K562 (cell line): Measurements from ENCODE around the gene POMGNT1.
"Not testable (repeated sequence)": the region's sequence is repeated elsewhere in the genome, so short reads cannot be mapped to it uniquely, and the experiment has no call there.

Experiments
- BRF2 ChIP-seq: IDR thresholded peaks from 3 replicates; pipeline ENCODE4 v1.6.1; 2011; ENCODE audit warnings: borderline replicate concordance, mild to moderate bottlenecking; ENCODE audit not compliant: insufficient read length, insufficient read depth
- ESRRA ChIP-seq: fragments of 450-650 bp; IDR thresholded peaks from 2 replicates; pipeline ENCODE4 v1.6.1; 2014; ENCODE audit warnings: low read depth, mild to moderate bottlenecking, moderate library complexity, borderline replicate concordance
- KLF10 ChIP-seq: fragments of 250-450 bp; sonication (Bioruptor Pico); IDR thresholded peaks from 2 replicates; pipeline ENCODE4 v1.6.1; 2021; ENCODE audit warnings: matching md5 sums
- ZNF24 ChIP-seq: fragments of 450-650 bp; IDR thresholded peaks from 2 replicates; pipeline ENCODE4 v1.6.1; 2016

- not testable (repeated sequence) for TF ChIP-seq ESRRA, BRF2, KLF10, ZNF24
Measured at GRCh38 chr1:46238865-46239264, 40.6 kb upstream of the POMGNT1 start.
